Stimulated activated CD4-positive, alpha-beta T cell treated with anti-CD3 and anti-CD28 coated beads, Interleukin-4, amount 100 ng/mL, for 48 hours (primary cell): ENCODE measurements around the gene EHD3.

ENCODE experiments used
- DNase-seq, 2 donors: peaks; one replicate each; pipeline ENCODE4 v3.0.0-alpha.2; 2020; ENCODE audit warnings: low read depth in 2 of 2

The EHD3 gene

GRCh38 chr2:31235504-31235902, 1.6 kb downstream of the EHD3 start:
- no peak for DNase-seq

- DNase-seq, result no peak
These were observed 2.7 kb downstream of the EHD3 start for GRCh38 chr2:31236433-31237205.

GRCh38 chr2:31237348-31238017, 3.5 kb downstream of the EHD3 start:
- no peak for DNase-seq

GRCh38 chr2:31238126-31238905, 4.4 kb downstream of the EHD3 start:
- DNase-seq, result no peak

GRCh38 chr2:31238906-31239592, 5.1 kb downstream of the EHD3 start:
- DNase-seq, result no peak

- DNase-seq, result no peak
These were observed 5.7 kb downstream of the EHD3 start for GRCh38 chr2:31239593-31240177.

- no peak for DNase-seq
These were observed 6.7 kb downstream of the EHD3 start for GRCh38 chr2:31240381-31241365.

- DNase-seq, result no peak
These were observed 7.8 kb downstream of the EHD3 start for GRCh38 chr2:31241625-31242270.

GRCh38 chr2:31243053-31243452, 9.1 kb downstream of the EHD3 start:
- no peak for DNase-seq

GRCh38 chr2:31244101-31244500, 10.1 kb downstream of the EHD3 start:
- DNase-seq, result no peak

GRCh38 chr2:31246184-31246852, 12.4 kb downstream of the EHD3 start:
- DNase-seq, result no peak

GRCh38 chr2:31247711-31248110, 13.8 kb downstream of the EHD3 start:
- no peak for DNase-seq

- DNase-seq, result no peak
These were observed 14.2 kb downstream of the EHD3 start for GRCh38 chr2:31248139-31248538.

- no peak for DNase-seq
These were observed 15.2 kb downstream of the EHD3 start for GRCh38 chr2:31249009-31249690.

GRCh38 chr2:31251018-31251417, 17.1 kb downstream of the EHD3 start:
- DNase-seq, result no peak

GRCh38 chr2:31251851-31252250, 17.9 kb downstream of the EHD3 start:
- DNase-seq, result no peak

- no peak for DNase-seq
These were observed 19.6 kb downstream of the EHD3 start for GRCh38 chr2:31253356-31254131.
